ENCODE data around the gene C17orf107.

DNA sequence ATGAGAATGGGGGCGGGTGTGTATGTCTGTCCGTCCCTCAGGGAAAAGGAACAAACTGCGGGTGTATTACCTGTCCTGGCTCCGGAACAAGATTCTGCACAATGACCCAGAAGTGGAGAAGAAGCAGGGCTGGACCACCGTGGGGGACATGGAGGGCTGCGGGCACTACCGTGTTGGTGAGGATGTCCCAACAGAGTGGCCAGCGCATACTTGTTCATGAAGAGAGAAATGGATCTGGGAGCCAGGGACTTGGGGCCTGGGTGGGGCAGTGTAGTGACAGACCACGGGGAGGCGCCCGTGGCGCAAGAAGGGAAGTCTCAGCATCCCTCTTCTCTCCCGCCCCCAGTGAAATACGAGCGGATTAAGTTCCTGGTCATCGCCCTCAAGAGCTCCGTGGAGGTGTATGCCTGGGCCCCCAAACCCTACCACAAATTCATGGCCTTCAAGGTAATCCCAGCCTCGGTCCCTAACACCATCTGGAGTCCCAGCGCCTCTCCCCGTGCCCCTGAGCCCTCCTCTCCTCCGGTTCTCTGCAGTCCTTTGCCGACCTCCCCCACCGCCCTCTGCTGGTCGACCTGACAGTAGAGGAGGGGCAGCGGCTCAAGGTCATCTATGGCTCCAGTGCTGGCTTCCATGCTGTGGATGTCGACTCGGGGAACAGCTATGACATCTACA, 3.5 kb upstream of the C17orf107 start:
- TF ChIP-seq, protein P1, sequence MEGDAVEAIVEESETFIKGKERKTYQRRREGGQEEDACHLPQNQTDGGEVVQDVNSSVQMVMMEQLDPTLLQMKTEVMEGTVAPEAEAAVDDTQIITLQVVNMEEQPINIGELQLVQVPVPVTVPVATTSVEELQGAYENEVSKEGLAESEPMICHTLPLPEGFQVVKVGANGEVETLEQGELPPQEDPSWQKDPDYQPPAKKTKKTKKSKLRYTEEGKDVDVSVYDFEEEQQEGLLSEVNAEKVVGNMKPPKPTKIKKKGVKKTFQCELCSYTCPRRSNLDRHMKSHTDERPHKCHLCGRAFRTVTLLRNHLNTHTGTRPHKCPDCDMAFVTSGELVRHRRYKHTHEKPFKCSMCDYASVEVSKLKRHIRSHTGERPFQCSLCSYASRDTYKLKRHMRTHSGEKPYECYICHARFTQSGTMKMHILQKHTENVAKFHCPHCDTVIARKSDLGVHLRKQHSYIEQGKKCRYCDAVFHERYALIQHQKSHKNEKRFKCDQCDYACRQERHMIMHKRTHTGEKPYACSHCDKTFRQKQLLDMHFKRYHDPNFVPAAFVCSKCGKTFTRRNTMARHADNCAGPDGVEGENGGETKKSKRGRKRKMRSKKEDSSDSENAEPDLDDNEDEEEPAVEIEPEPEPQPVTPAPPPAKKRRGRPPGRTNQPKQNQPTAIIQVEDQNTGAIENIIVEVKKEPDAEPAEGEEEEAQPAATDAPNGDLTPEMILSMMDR (IDR thresholded peaks at IDR 0.05): no peak
- TF ChIP-seq POLR2A (IDR thresholded peaks at IDR 0.05): no peak
